ENCODE results near the gene DPYD.

The DPYD gene

DNA sequence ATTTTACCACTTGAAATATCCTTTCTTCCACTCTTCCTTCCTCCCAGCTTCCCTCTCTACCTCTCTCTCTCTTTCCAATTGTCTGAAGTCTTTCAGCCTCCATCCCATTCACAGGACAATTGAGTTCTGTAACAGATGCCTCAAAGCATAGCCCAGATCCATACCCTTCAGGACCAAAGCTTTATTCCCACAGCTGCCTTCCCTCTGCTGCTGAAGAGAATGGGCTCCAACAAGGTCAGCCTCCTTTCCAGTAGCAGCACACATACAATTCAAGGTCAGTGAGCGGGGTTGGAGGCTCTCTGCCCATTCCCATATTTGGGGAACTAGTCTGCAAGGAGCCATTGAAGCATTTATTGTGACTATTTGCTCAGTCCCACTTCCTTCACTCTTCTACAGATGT is 179.9 kb downstream of the DPYD start:
- ATAC-seq (no peak), DNase-seq (ENCODE audit: low spot score in 2 of 2) (no peak)
- Mint-ChIP-seq H3K27ac (no peak overlapping the region), H3K4me1 (peaks cover 6% of the 10 kb centered on the region), H3K36me3 (no peaks in the 10 kb centered on the region), H3K4me3 (no peak overlapping the region), H3K9me3 (no peaks in the 10 kb centered on the region)

- H3K4me1 Mint-ChIP-seq, result peaks cover 6% of the 10 kb centered on the region
- ATAC-seq (no peak), DNase-seq (ENCODE audit: low spot score in 2 of 2) (no peak)
- no peaks in the 10 kb centered on the region for H3K36me3 Mint-ChIP-seq
- H3K4me3 Mint-ChIP-seq, result no peak overlapping the region
- H3K27ac Mint-ChIP-seq, result no peak overlapping the region
- no peaks in the 10 kb centered on the region for H3K9me3 Mint-ChIP-seq
Observed at GRCh38 chr1:97739596-97740103, 181.2 kb downstream of the DPYD start.

DNA sequence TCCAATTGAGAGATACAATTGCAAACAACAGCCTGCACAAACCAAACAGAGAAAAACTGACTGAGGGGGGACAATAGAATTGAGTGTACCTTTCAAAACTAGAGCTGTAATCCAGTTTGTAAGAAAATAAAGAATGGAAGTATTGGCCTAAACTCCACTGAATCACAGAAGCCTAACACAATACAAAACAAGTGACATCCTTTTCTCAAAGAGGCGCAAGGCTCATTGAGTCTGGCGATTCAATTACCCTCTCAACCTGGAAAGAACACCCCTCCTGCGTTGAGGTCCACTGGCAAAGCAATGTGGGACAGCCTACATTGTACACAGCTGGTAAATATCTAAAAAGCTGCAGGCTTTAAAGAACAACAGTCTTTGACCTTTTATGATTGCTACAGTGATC is 182.6 kb downstream of the DPYD start:
- no peak overlapping the region for H3K27ac Mint-ChIP-seq
- no peaks in the 10 kb centered on the region for H3K36me3 Mint-ChIP-seq
- DNase-seq (ENCODE audit: low spot score in 2 of 2) (no peak), ATAC-seq (no peak)
- H3K4me3 Mint-ChIP-seq, result no peak overlapping the region
- no peaks in the 10 kb centered on the region for H3K9me3 Mint-ChIP-seq
- H3K4me1 Mint-ChIP-seq, result peaks cover 6% of the 10 kb centered on the region

DNA sequence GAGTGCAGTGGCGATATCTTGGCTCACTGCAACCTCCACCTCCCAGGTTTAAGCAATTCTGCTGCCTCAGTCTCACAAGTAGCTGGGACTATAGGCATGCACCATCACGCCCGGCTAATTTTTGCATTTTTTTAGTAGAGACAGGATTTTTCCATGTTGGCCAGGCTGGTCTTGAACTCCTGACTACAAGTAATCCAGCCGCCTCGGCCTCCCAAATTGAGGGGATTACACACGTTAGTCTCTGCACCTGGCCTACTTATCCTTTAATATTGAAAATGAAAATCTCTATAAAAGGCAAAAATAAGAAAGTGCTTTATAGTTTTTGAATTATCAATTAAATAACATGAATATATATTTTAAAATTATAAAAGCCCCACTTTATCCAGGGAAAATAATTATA is 190.6 kb downstream of the DPYD start:
- ATAC-seq (no peak), DNase-seq (ENCODE audit: low spot score in 2 of 2) (no peak)
- H3K9me3 Mint-ChIP-seq, result no peaks in the 10 kb centered on the region
- no peak overlapping the region for H3K4me3 Mint-ChIP-seq
- H3K27ac Mint-ChIP-seq, result no peak overlapping the region
- no peaks in the 10 kb centered on the region for H3K4me1 Mint-ChIP-seq
- no peaks in the 10 kb centered on the region for H3K36me3 Mint-ChIP-seq

- no peak for DNase-seq (ENCODE audit: low spot score in 2 of 2)
- no peak for ATAC-seq
- no peak overlapping the region for H3K27ac Mint-ChIP-seq
- peaks cover 8% of the 10 kb centered on the region for H3K9me3 Mint-ChIP-seq
- no peaks in the 10 kb centered on the region for H3K36me3 Mint-ChIP-seq
- H3K4me3 Mint-ChIP-seq, result no peak overlapping the region
- no peaks in the 10 kb centered on the region for H3K4me1 Mint-ChIP-seq
Observed at GRCh38 chr1:97728436-97728835, 192.4 kb downstream of the DPYD start.

DNA sequence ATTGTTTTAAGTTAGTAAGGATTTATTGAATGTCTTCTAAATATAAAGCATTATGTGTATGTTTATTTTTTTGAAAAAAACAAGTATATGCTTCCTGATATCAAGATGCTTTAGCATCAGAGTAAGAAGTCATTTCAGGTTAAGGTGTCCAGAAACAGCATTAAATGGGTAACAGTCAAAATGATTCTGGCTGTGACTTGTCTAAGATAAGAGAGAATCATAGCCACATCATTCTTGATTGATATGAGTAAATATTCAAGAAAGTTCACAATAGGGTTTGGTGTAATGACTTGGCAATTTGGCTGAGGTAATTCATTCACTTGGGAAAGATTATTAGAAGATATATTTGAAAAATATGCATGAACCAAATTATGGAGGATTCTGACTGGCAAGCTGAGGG is 193.8 kb downstream of the DPYD start:
- no peak for DNase-seq (ENCODE audit: low spot score in 2 of 2)
- H3K4me3 Mint-ChIP-seq, result no peak overlapping the region
- ATAC-seq, result peak; percentile 74
- no peaks in the 10 kb centered on the region for H3K36me3 Mint-ChIP-seq
- H3K27ac Mint-ChIP-seq, result peak overlapping the region; percentile 6
- H3K9me3 Mint-ChIP-seq, result peaks cover 8% of the 10 kb centered on the region
- no peaks in the 10 kb centered on the region for H3K4me1 Mint-ChIP-seq

GRCh38 chr1:97726386-97726785 is 194.4 kb downstream of the DPYD start:
- no peaks in the 10 kb centered on the region for H3K36me3 Mint-ChIP-seq
- ATAC-seq (no peak), DNase-seq (ENCODE audit: low spot score in 2 of 2) (no peak)
- H3K4me3 Mint-ChIP-seq, result no peak overlapping the region
- peak overlapping the region; percentile 20 for H3K27ac Mint-ChIP-seq
- no peaks in the 10 kb centered on the region for H3K4me1 Mint-ChIP-seq
- peaks cover 8% of the 10 kb centered on the region for H3K9me3 Mint-ChIP-seq

DNA sequence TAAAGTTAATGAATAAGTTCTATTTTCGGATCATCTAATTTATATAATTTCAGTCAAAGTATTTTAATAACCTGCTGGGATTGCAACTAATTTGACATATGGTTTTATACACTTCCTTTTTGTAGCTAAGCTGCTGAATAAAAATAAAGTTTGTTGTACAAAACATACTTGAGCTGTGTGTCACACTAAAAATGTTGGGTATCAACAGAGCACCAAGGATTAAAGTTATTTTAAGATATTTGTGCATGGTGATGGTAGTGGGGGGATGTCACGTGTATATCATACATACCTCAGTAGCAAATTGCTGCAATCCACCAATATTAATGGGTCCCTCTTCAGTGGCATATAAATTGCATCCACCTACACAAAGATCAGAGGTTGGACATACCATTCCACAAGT is 199.6 kb downstream of the DPYD start:
- Mint-ChIP-seq H3K4me1 (no peaks in the 10 kb centered on the region), H3K4me3 (no peak overlapping the region), H3K9me3 (peaks cover 8% of the 10 kb centered on the region), H3K27ac (no peak overlapping the region), H3K36me3 (peaks cover 11% of the 10 kb centered on the region)
- ATAC-seq (no peak), DNase-seq (ENCODE audit: low spot score in 2 of 2) (no peak)

DNA sequence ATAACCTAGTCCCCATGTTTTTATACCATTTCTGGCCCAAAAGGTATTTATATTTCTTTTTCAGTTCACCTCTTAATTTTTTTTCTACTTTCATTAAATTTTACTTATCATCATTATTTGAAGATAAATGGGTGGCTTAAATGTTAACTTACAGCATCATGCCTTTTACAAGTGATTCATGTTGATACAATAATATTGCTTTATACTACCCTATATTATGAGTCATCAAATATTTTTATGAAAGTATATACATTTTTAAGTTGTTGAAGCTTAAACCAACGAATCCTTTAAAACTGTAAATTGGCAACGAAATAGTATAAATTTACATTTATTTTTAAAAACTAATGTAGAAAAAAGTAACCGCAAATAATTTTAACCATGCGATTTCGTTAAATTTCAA is 207.9 kb downstream of the DPYD start:
- no peaks in the 10 kb centered on the region for H3K4me1 Mint-ChIP-seq
- DNase-seq (ENCODE audit: low spot score in 2 of 2) (no peak), ATAC-seq (no peak)
- no peaks in the 10 kb centered on the region for H3K9me3 Mint-ChIP-seq
- H3K36me3 Mint-ChIP-seq, result peaks cover 5% of the 10 kb centered on the region
- no peak overlapping the region for H3K27ac Mint-ChIP-seq
- H3K4me3 Mint-ChIP-seq, result no peak overlapping the region

DNA sequence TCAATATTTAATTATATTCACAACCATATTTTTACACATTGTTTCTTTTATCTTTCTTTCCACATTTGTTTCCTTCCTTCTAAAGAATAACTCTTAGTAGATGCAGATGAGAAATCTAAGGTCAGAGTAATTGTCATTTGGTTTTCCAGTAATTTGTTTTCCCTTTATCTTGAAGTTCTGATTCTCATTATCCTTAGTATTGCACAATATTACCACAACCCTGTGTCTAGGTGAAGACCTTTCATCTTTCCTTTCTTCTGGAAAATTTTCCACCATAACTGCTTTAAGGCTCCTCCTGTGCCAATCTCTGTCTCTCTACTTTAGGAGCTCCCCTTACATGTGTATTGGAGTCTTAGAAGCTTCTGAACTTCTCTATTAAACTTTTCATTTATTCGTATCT is 209.0 kb downstream of the DPYD start:
- no peaks in the 10 kb centered on the region for H3K4me1 Mint-ChIP-seq
- no peaks in the 10 kb centered on the region for H3K36me3 Mint-ChIP-seq
- H3K27ac Mint-ChIP-seq, result no peak overlapping the region
- no peaks in the 10 kb centered on the region for H3K9me3 Mint-ChIP-seq
- ATAC-seq (no peak), DNase-seq (ENCODE audit: low spot score in 2 of 2) (no peak)
- no peak overlapping the region for H3K4me3 Mint-ChIP-seq

- DNase-seq (ENCODE audit: low spot score in 2 of 2) (no peak), ATAC-seq (no peak)
- no peak overlapping the region for H3K27ac Mint-ChIP-seq
- H3K36me3 Mint-ChIP-seq, result no peaks in the 10 kb centered on the region
- no peaks in the 10 kb centered on the region for H3K4me1 Mint-ChIP-seq
- no peak overlapping the region for H3K4me3 Mint-ChIP-seq
- H3K9me3 Mint-ChIP-seq, result no peaks in the 10 kb centered on the region
Observed at GRCh38 chr1:97693601-97694000, 227.2 kb downstream of the DPYD start.

- DNase-seq (ENCODE audit: low spot score in 2 of 2), result no peak
- Mint-ChIP-seq H3K4me1 (no peaks in the 10 kb centered on the region), H3K27ac (no peak overlapping the region), H3K4me3 (no peak overlapping the region), H3K36me3 (peaks cover 12% of the 10 kb centered on the region), H3K9me3 (no peaks in the 10 kb centered on the region)
- no peak for ATAC-seq
Observed at GRCh38 chr1:97691325-97691724, 229.5 kb downstream of the DPYD start.

DNA sequence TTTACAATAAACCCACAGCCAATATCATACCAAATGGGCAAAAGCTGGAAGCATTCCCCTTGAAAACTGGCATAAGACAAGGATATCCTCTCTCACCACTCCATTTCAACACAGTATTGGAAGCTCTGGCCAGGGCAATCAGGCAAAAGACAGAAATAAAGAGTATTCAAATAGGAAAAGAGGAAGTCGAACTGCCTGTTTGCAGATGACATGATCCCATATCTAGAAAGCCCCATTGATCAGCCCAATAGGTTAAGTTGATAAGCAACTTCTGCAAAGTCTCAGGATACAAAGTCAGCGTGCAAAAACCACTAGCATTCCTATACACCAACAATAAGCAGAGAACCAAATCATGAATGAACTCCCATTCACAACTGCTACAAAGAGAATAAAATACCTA is 235.5 kb downstream of the DPYD start:
- H3K4me3 Mint-ChIP-seq, result no peak overlapping the region
- no peaks in the 10 kb centered on the region for H3K9me3 Mint-ChIP-seq
- no peak for DNase-seq (ENCODE audit: low spot score in 2 of 2)
- peaks cover 18% of the 10 kb centered on the region for H3K36me3 Mint-ChIP-seq
- H3K27ac Mint-ChIP-seq, result no peak overlapping the region
- no peaks in the 10 kb centered on the region for H3K4me1 Mint-ChIP-seq
- ATAC-seq, result no peak

- H3K9me3 Mint-ChIP-seq, result no peaks in the 10 kb centered on the region
- ATAC-seq (peak; percentile 88), DNase-seq (ENCODE audit: low spot score in 2 of 2) (no peak)
- H3K4me1 Mint-ChIP-seq, result no peaks in the 10 kb centered on the region
- H3K4me3 Mint-ChIP-seq, result no peak overlapping the region
- peaks cover 8% of the 10 kb centered on the region for H3K36me3 Mint-ChIP-seq
- H3K27ac Mint-ChIP-seq, result no peak overlapping the region
Observed at GRCh38 chr1:97680894-97681293, 239.9 kb downstream of the DPYD start.

- Mint-ChIP-seq H3K4me1 (no peaks in the 10 kb centered on the region), H3K9me3 (no peaks in the 10 kb centered on the region), H3K36me3 (peaks cover 6% of the 10 kb centered on the region), H3K4me3 (no peak overlapping the region), H3K27ac (no peak overlapping the region)
- ATAC-seq, result no peak
- DNase-seq (ENCODE audit: low spot score in 2 of 2), result no peak
Observed at GRCh38 chr1:97680470-97680869, 240.4 kb downstream of the DPYD start.

DNA sequence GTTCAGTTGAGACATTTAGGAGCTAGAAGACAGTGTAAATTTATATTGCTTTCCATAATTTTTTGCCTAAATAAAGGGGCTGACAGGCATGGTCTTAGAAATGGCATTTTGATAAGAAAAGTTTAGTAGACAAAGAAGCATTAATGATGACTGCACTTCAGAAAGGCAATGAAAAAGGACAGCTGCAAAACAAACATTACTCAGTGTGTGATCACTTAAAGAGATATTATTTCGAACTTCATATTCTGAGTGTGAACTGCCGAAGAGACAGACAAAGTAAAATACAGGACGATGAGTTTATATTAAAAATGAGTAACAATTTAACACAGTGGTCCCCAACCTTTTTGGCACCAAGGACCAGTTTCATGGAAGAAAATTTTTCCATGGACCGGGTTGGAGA is 243.1 kb downstream of the DPYD start:
- Mint-ChIP-seq H3K4me1 (no peaks in the 10 kb centered on the region), H3K36me3 (peaks cover 6% of the 10 kb centered on the region)

DNA sequence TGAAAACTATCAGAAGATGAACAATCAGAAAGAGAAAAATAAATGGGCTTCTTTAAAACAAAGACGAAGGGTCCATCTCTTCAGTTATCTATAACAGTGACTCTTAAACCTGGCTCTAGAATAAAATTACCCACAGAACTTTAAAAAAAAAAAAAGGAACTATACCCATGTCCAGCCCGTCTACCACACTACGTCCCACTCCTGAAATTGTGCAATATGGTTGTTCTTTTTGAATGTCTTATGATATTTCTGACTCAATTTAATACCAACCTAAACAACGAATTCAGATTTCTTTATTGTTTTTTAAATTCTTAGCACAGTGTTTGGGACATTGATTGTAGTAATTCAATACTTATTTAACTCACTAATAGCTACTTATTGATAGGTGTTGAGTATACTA is 246.3 kb downstream of the DPYD start:
- Mint-ChIP-seq H3K4me1 (no peaks in the 10 kb centered on the region), H3K9me3 (no peaks in the 10 kb centered on the region), H3K4me3 (no peak overlapping the region), H3K27ac (no peak overlapping the region), H3K36me3 (peaks cover 6% of the 10 kb centered on the region)
- DNase-seq (ENCODE audit: low spot score in 2 of 2) (no peak), ATAC-seq (no peak)

More for the DNA sequence above, 243.1 kb downstream of the DPYD start:
- no peak overlapping the region for H3K4me3 Mint-ChIP-seq
- H3K9me3 Mint-ChIP-seq, result no peaks in the 10 kb centered on the region
- no peak overlapping the region for H3K27ac Mint-ChIP-seq
- DNase-seq (ENCODE audit: low spot score in 2 of 2) (no peak), ATAC-seq (no peak)
